OCI-LY7 (cell line): ENCODE results near the gene C4B. TPM values are rescaled to one million over a fixed set of nuclear protein-coding genes. Genes with fewer than 3 reads are reported as not detected.

Experiments used
- BruUV-seq: library from RNA; stranded (reverse); fragments of 400-500 nt; replicated peaks from 2 replicates; lab custom pipeline; 2021; lab: Mats Ljungman, UMichigan
- CTCF ChIA-PET: fragments of 300-600 bp; sonication (Branson Sonifier 250); formaldehyde crosslinking; loops from one replicate; lab custom pipeline; 2022; ENCODE audit warnings: antibody characterized with exemption; ENCODE audit not compliant: unreplicated experiment; lab: Charles Lee
- POLR2A ChIA-PET: fragments of 300-600 bp; sonication (Branson Sonifier 250); formaldehyde crosslinking; loops from one replicate; lab custom pipeline; 2022; ENCODE audit warnings: antibody characterized with exemption; lab: Charles Lee
- DNase-seq: peaks from one replicate; pipeline ENCODE4 v3.0.0-alpha.2; 2015; ENCODE audit warnings: low spot score
- H2AFZ ChIP-seq: fragments of 200-600 bp; sonication (generic), shearing (Covaris generic); 2 replicates; pipeline ENCODE4 v1.6.1; 2014; ENCODE audit warnings: mild to moderate bottlenecking, antibody characterized with exemption, low read length, moderate library complexity
- H3K27ac ChIP-seq: fragments of 200-600 bp; sonication (generic); 2 replicates; pipeline ENCODE4 v1.5.1; 2014; ENCODE audit warnings: mixed run types, low read depth, mild to moderate bottlenecking, moderate library complexity, low read length, inconsistent platforms; ENCODE audit not compliant: poor library complexity, severe bottlenecking
- H3K36me3 ChIP-seq: fragments of 200-600 bp; sonication (generic); 2 replicates; pipeline ENCODE4 v1.6.1; 2014; ENCODE audit warnings: mild to moderate bottlenecking, antibody characterized with exemption, low read length, moderate library complexity, mixed read lengths; ENCODE audit not compliant: insufficient read depth
- H3K4me1 ChIP-seq: fragments of 200-600 bp; sonication (generic); 2 replicates; pipeline ENCODE4 v1.5.1; 2014; ENCODE audit warnings: mild to moderate bottlenecking, low read length; ENCODE audit not compliant: insufficient read depth, poor library complexity, severe bottlenecking
- H3K4me2 ChIP-seq: fragments of 200-600 bp; sonication (generic); 2 replicates; pipeline ENCODE4 v1.6.1; 2014; ENCODE audit warnings: mild to moderate bottlenecking, low read length
- H3K4me3 ChIP-seq: fragments of 200-600 bp; sonication (generic); 2 replicates; pipeline ENCODE4 v1.5.1; 2014; ENCODE audit warnings: mild to moderate bottlenecking, low read depth, low read length; ENCODE audit not compliant: poor library complexity, severe bottlenecking
- H3K79me2 ChIP-seq: fragments of 200-600 bp; sonication (generic); 2 replicates; pipeline ENCODE4 v1.6.1; 2016; ENCODE audit warnings: low read depth, mild to moderate bottlenecking, low read length, moderate library complexity, mixed read lengths; ENCODE audit not compliant: insufficient read depth
- H3K9me2 ChIP-seq: fragments of 200-600 bp; sonication (generic); 2 replicates; pipeline ENCODE4 v1.6.1; 2016; ENCODE audit warnings: mild to moderate bottlenecking, low read length, mixed read lengths; ENCODE audit not compliant: insufficient read depth
- H3K9me3 ChIP-seq: fragments of 200-600 bp; sonication (generic); 2 replicates; pipeline ENCODE4 v1.6.1; 2014; ENCODE audit warnings: mild to moderate bottlenecking, mixed run types, low read length, mixed read lengths
- H4K20me1 ChIP-seq: fragments of 200-600 bp; sonication (generic); 2 replicates; pipeline ENCODE4 v1.6.1; 2014; ENCODE audit warnings: mild to moderate bottlenecking, antibody characterized with exemption, low read length, moderate library complexity, mixed read lengths; ENCODE audit not compliant: insufficient read depth
- CTCF ChIP-seq: fragments of 200-600 bp; sonication (generic); conservative IDR thresholded peaks from 2 replicates; pipeline ENCODE4 v1.5.1; 2014; ENCODE audit warnings: mild to moderate bottlenecking, antibody characterized with exemption, low read length, moderate library complexity, mixed read lengths
- EZH2phosphoT487 ChIP-seq: fragments of 200-600 bp; sonication (generic); IDR thresholded peaks from 2 replicates; pipeline ENCODE4 v1.6.1; 2018; ENCODE audit warnings: low read depth, borderline replicate concordance, mild to moderate bottlenecking, mixed run types, antibody characterized with exemption, low read length, moderate library complexity, mixed read lengths
- intact Hi-C: fragments of 100-400 bp; cut with micrococcal nuclease; formaldehyde crosslinking; loops from one replicate; pipeline ENCODE4 v1.10.0; 2022; ENCODE audit not compliant: unreplicated experiment
- total RNA-seq, 2 experiments: library from RNA; depleted of rRNA in 1 of 2; stranded (reverse); fragments of >200 nt in 1 of 2; shearing (Covaris generic) in 1 of 2; gene quantifications; 2 replicates each; pipeline ENCODE4 v1.2.3, GENCODE V29; 2014 to 2022

The C4B gene
- total RNA-seq, 2 experiments from 2014 or later = 2.9 to 3.7 TPM

- Histone ChIP-seq H2AFZ (no peak overlapping the region), H3K9me3 (no peaks in the 10 kb centered on the region), H3K4me3 (no peak overlapping the region), H3K4me1 (no peaks in the 10 kb centered on the region), H3K9me2 (no peaks in the 10 kb centered on the region), H3K36me3 (no peaks in the 10 kb centered on the region), H3K4me2 (no peak overlapping the region), H4K20me1 (no peaks in the 10 kb centered on the region), H3K27ac (no peak overlapping the region), H3K79me2 (no peaks in the 10 kb centered on the region)
- TF ChIP-seq CTCF = no peak
- no TSS peak for BruUV-seq
- no peak for DNase-seq
- CTCF ChIA-PET = no interaction called here
- intact Hi-C loops = no loop called here
- POLR2A ChIA-PET = no interaction called here
Measured at GRCh38 chr6:32068867-32069266, 54.3 kb downstream of the C4B start.

GRCh38 chr6:32069460-32069859 is 54.9 kb downstream of the C4B start:
- intact Hi-C loops = no loop called here
- ChIA-PET CTCF (no interaction called here), POLR2A (no interaction called here)

GRCh38 chr6:32069878-32070515 is 55.4 kb downstream of the C4B start:
- H3K9me2 ChIP-seq = no peaks in the 10 kb centered on the region
- no peaks in the 10 kb centered on the region for H3K4me1 ChIP-seq
- H3K79me2 ChIP-seq = no peaks in the 10 kb centered on the region
- H3K4me3 ChIP-seq = no peak overlapping the region
- TF ChIP-seq EZH2phosphoT487 = no peak
- no peak for TF ChIP-seq CTCF
- DNase-seq = no peak
- no peaks in the 10 kb centered on the region for H4K20me1 ChIP-seq
- no peaks in the 10 kb centered on the region for H3K9me3 ChIP-seq
- H3K36me3 ChIP-seq = no peaks in the 10 kb centered on the region
- no TSS peak for BruUV-seq
- H3K27ac ChIP-seq = no peak overlapping the region
- no peak overlapping the region for H2AFZ ChIP-seq
- CTCF ChIA-PET = no interaction called here
- intact Hi-C loops = no loop called here
- POLR2A ChIA-PET = no interaction called here
- no peak overlapping the region for H3K4me2 ChIP-seq

More at GRCh38 chr6:32069460-32069859, 54.9 kb downstream of the C4B start:
- TF ChIP-seq EZH2phosphoT487 (no peak), CTCF (no peak)
- Histone ChIP-seq H3K79me2 (no peaks in the 10 kb centered on the region), H3K4me2 (no peak overlapping the region), H3K4me1 (no peaks in the 10 kb centered on the region), H3K27ac (no peak overlapping the region), H4K20me1 (no peaks in the 10 kb centered on the region), H3K9me3 (no peaks in the 10 kb centered on the region), H3K4me3 (no peak overlapping the region), H2AFZ (no peak overlapping the region), H3K36me3 (no peaks in the 10 kb centered on the region), H3K9me2 (no peaks in the 10 kb centered on the region)
- BruUV-seq = no TSS peak
- DNase-seq = no peak
